Heart left ventricle (tissue), 16 donors: ENCODE results near the gene BOC. TPM values are rescaled to one million over a fixed set of nuclear protein-coding genes. Genes with fewer than 3 reads are reported as not detected.

Experiments used
- ATAC-seq, 4 donors: fragments of 200-7000 bp; cut with Tn5 transposase; one replicate each; pipeline ENCODE4 v1.9.1; 2020 to 2022; ENCODE audit warnings: moderate library complexity in 4 of 4, mild to moderate bottlenecking in 3 of 4, moderate number of reproducible peaks in 1 of 4
- DNase-seq, 5 donors: peaks; one replicate each; pipeline ENCODE4 v3.0.0-alpha.2; 2020
- H3K27ac ChIP-seq, 12 donors: fragments of 200-600 bp; sonication (generic) in 4 of 12; one replicate each; pipeline versions ENCODE4 v1.5.0 to v1.8.0; 2016 to 2022; ENCODE audit warnings: mild to moderate bottlenecking in 2 of 12
- H3K27me3 ChIP-seq, 9 donors: fragments of 200-600 bp; sonication (generic) in 2 of 9; one replicate each; pipeline versions ENCODE4 v1.5.1 to v1.8.0; 2016 to 2022; ENCODE audit warnings: mild to moderate bottlenecking in 3 of 9
- H3K36me3 ChIP-seq, 9 donors: fragments of 200-600 bp; sonication (generic) in 2 of 9; one replicate each; pipeline versions ENCODE4 v1.5.0 to v1.8.0; 2018 to 2022; ENCODE audit warnings: mild to moderate bottlenecking in 2 of 9
- H3K4me1 ChIP-seq, 12 donors: fragments of 200-600 bp; sonication (generic) in 4 of 12; one replicate each; pipeline versions ENCODE4 v1.5.0 to v1.8.0; 2016 to 2022; ENCODE audit warnings: mild to moderate bottlenecking in 3 of 12
- H3K4me3 ChIP-seq, 12 donors: fragments of 200-600 bp; sonication (generic) in 4 of 12; one replicate each; pipeline versions ENCODE4 v1.5.0 to v1.8.0; 2017 to 2022; ENCODE audit warnings: mild to moderate bottlenecking in 9 of 12, moderate library complexity in 4 of 12
- H3K9me3 ChIP-seq, 12 donors: fragments of 200-600 bp; sonication (generic) in 4 of 12; one replicate each; pipeline versions ENCODE4 v1.5.0 to v1.8.0; 2016 to 2022; ENCODE audit warnings: mild to moderate bottlenecking in 1 of 12
- CTCF ChIP-seq, 12 donors: fragments of 200-600 bp; sonication (generic) in 4 of 12; IDR thresholded peaks; one replicate each; pipeline versions ENCODE4 v1.5.0 to v1.8.0; 2018 to 2022; ENCODE audit warnings: antibody characterized with exemption in 12 of 12, mild to moderate bottlenecking in 5 of 12
- POLR2A ChIP-seq, 2 donors: fragments of 450-650 bp; IDR thresholded peaks; one replicate each; pipeline ENCODE4 v1.6.1; 2017; ENCODE audit warnings: antibody characterized with exemption in 2 of 2, mild to moderate bottlenecking in 2 of 2, moderate library complexity in 2 of 2
- WGBS, 4 donors: extraction: QIAGEN DNeasy Blood & Tissue Kit in 2 of 4; methylation state at CpG; one replicate each; pipeline versions ENCODE4 v1.1.5 to v1.1.7; 2013 to 2018; 5-methylcytosine and 5-hydroxymethylcytosine counted together
- intact Hi-C, 10 donors: fragments of 100-400 bp; cut with DNase I; formaldehyde crosslinking; loops; one replicate each; pipeline versions ENCODE4 v1.11.1 to v1.14.2; 2022
- polyA plus RNA-seq, 2 donors: library from polyadenylated mRNA; stranded (reverse); fragments of 200-250 nt; gene quantifications; one replicate each; pipeline ENCODE4 v1.2.3, GENCODE V29; 2013
- total RNA-seq, 9 donors: library from RNA; depleted of rRNA in 2 of 9; stranded (reverse); fragments of >200 nt in 2 of 9; fragmentation: NEBNext Ultra II Directional in 3 of 9; extraction: Animal tissue kit (Norgen Biotek cat#: 25700) in 3 of 9; gene quantifications; one replicate each; pipeline versions ENCODE4 v1.1.0 to v1.2.4, GENCODE V29; 2016 to 2023
- donor health status: ischemic (EF 13 %, LVEDD 7.1; RV severe dilation, severe dysfunction).
- donor health status: healthy with polysubstance abuse.
- donor health status: DM: no; HTN: yes; CAD: no.
- donor health status: DM: no; HTN: no; CAD: no.
- donor health status: ischemic (EF 25% LVEDD 6.9; RV normal size, moderate dysfunction).
- donor health status: ischemic (EF 25% LVEDD 5.7; RV mildly dilated, moderate dysfunction).
- donor health status: healthy.
- donor health status: DM: yes; HTN: yes; CAD: no.
- donor health status: ischemic (EF 35%, LVEDD 5.7; RV mildly dilated, moderate dysfunction).
- donor health status: nonischemic (EF 11% LVEDD 7.7; RV severe dilation, severe dysfunction).
- donor health status: DM: yes; HTN: yes; CAD: no.
- donor health status: PGD.
- donor health status: ischemic (EF 29% LVEDD 5.4; RV normal size, mild dysfunction).
- donor health status: nonischemic (EF 23%, LVEDD 6.1; RV moderate dilation, normal function).

The BOC gene
- total and polyA plus RNA-seq, 11 donors: 1.9 to 12.2 (median 4.4) TPM

GRCh38 chr3:113212844-113213375 is 1.6 kb downstream of the BOC start:
- Histone ChIP-seq H3K36me3 (peaks cover 0 to 15% (median 0%) of the 10 kb centered on the region in 9 donors), H3K27ac (peak overlapping the region in 10 of 12 donors; percentile 74 to 97 (median 86)), H3K27me3 (peaks cover 0 to 45% (median 6%) of the 10 kb centered on the region in 9 donors), H3K9me3 (no peaks in the 10 kb centered on the region), H3K4me1 (peaks cover 0 to 18% (median 0%) of the 10 kb centered on the region in 12 donors), H3K4me3 (peak overlapping the region; percentile 49 to 93 (median 72))
- intact Hi-C loops: loop anchor here in 2 of 10 donors (5.0 to 10.0 kb wide), 4 partner anchors 34 to 72 kb away; no protein-coding TSS in a partner anchor
- 33 to 48% (median 37%) methylated on average over 5 of the region's 5 CpGs for WGBS, 4 donors
- ATAC-seq: no peak
- TF ChIP-seq POLR2A (IDR thresholded peaks at IDR 0.05) (no peak), CTCF (IDR thresholded peaks at IDR 0.05) (no peak)
- no peak for DNase-seq

- Histone ChIP-seq H3K27me3 (peaks cover 0 to 45% (median 6%) of the 10 kb centered on the region in 9 donors), H3K27ac (peak overlapping the region in 2 of 12 donors; percentile 94 to 97), H3K9me3 (no peaks in the 10 kb centered on the region), H3K4me1 (peaks cover 0 to 18% (median 0%) of the 10 kb centered on the region in 12 donors), H3K4me3 (peak overlapping the region in 7 of 12 donors; percentile 70 to 93 (median 83)), H3K36me3 (peaks cover 0 to 17% (median 0%) of the 10 kb centered on the region in 9 donors)
- intact Hi-C loops: loop anchor here in 2 of 10 donors (5.0 to 10.0 kb wide), 4 partner anchors 33 to 71 kb away; no protein-coding TSS in a partner anchor
- 81 to 86% (median 82%) methylated on average over 7 of the region's 7 CpGs for WGBS, 4 donors
- TF ChIP-seq CTCF (IDR thresholded peaks at IDR 0.05): no peak
- TF ChIP-seq POLR2A (IDR thresholded peaks at IDR 0.05): no peak
- DNase-seq (no peak), ATAC-seq (no peak)
Measured at GRCh38 chr3:113213896-113214587, 2.7 kb downstream of the BOC start.

- H3K4me3 ChIP-seq: no peak overlapping the region
Measured at GRCh38 chr3:113214917-113215595, 3.7 kb downstream of the BOC start.

More at GRCh38 chr3:113214917-113215595, 3.7 kb downstream of the BOC start:
- no peaks in the 10 kb centered on the region for H3K9me3 ChIP-seq
- WGBS, 4 donors: 82 to 90% (median 85%) methylated on average over 2 of the region's 2 CpGs
- no peak for TF ChIP-seq POLR2A (IDR thresholded peaks at IDR 0.05)
- no peak for TF ChIP-seq CTCF (IDR thresholded peaks at IDR 0.05)
- no peak for DNase-seq
- H3K4me1 ChIP-seq: peaks cover 0 to 20% (median 0%) of the 10 kb centered on the region in 12 donors
- peaks cover 0 to 17% (median 0%) of the 10 kb centered on the region in 9 donors for H3K36me3 ChIP-seq
- peaks cover 0 to 40% (median 6%) of the 10 kb centered on the region in 9 donors for H3K27me3 ChIP-seq
- no peak for ATAC-seq
- intact Hi-C loops: loop anchor here in 3 of 10 donors (5.0 to 10.0 kb wide), 5 partner anchors 32 to 70 kb away; no protein-coding TSS in a partner anchor
- H3K27ac ChIP-seq: no peak overlapping the region
